HG03558 (cell line): ENCODE data around the gene SUPT4H1.

Source experiments
- ATAC-seq: cut with Tn5 transposase; IDR thresholded peaks from one replicate; pipeline ENCODE4 v1.9.1; 2021; ENCODE audit warnings: moderate number of reproducible peaks; ENCODE audit not compliant: unreplicated experiment; ENCODE audit errors: extremely low read depth

SUPT4H1 gene

GRCh38 chr17:58331815-58332777, 19.9 kb downstream of the SUPT4H1 start:
- ATAC-seq: no peak

- no peak for ATAC-seq
Observed at GRCh38 chr17:58330997-58331814, 20.8 kb downstream of the SUPT4H1 start.

GRCh38 chr17:58330538-58330996, 21.4 kb downstream of the SUPT4H1 start:
- no peak for ATAC-seq

- ATAC-seq: peak; percentile 11
Observed at GRCh38 chr17:58329810-58330537, 22.0 kb downstream of the SUPT4H1 start.

- ATAC-seq: peak; percentile 27
Observed at GRCh38 chr17:58329035-58329809, 22.8 kb downstream of the SUPT4H1 start.

- no peak for ATAC-seq
Observed at GRCh38 chr17:58328195-58329034, 23.6 kb downstream of the SUPT4H1 start, which contains the start of gene TSPOAP1. Gene TSPOAP1 (minus strand): TSS chr17:58328795. CDS start chr17:58327920, 875 bp downstream.

GRCh38 chr17:58327363-58328194, 24.4 kb downstream of the SUPT4H1 start:
- no peak for ATAC-seq

GRCh38 chr17:58326609-58327362, 25.2 kb downstream of the SUPT4H1 start:
- no peak for ATAC-seq

- no peak for ATAC-seq
Observed at GRCh38 chr17:58325976-58326468, 26.0 kb downstream of the SUPT4H1 start.

GRCh38 chr17:58325289-58325726, 26.7 kb downstream of the SUPT4H1 start:
- ATAC-seq: no peak

GRCh38 chr17:58324409-58325288, 27.4 kb downstream of the SUPT4H1 start:
- ATAC-seq: no peak

- ATAC-seq: no peak
Observed at GRCh38 chr17:58324056-58324408, 28.0 kb downstream of the SUPT4H1 start.

GRCh38 chr17:58323366-58324055, 28.5 kb downstream of the SUPT4H1 start:
- ATAC-seq: no peak

GRCh38 chr17:58322581-58323185, 29.3 kb downstream of the SUPT4H1 start:
- no peak for ATAC-seq
